Measurements from ENCODE around the gene OPA1.
"Not testable (repeated sequence)": the region's sequence is repeated elsewhere in the genome, so short reads cannot be mapped to it uniquely, and the experiment has no call there.

Gene OPA1

GRCh38 chr3:193590088-193590856, 2.7 kb upstream of the OPA1 start:
- DNase-seq, result no peak

DNA sequence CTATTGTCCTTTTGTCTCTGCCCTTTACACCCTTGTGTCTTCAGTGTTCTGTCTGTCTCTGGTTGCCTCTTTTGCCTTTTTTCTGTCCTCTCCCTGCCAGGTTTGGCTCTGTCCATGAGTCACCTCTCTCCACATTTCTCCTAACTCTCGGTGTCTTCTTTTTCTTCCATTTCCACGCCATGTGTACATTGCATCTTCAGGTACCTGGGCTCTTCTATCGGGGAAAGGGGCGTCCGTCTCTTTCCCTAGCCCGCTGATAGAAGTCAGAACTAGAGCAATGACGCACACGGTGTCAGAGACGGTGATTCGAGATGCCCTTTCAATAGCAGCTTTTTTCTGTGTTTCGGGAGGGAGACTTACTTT, 641 bp downstream of the OPA1 start:
- no peak for DNase-seq

GRCh38 chr3:193594946-193595689, 2.1 kb downstream of the OPA1 start:
- no peak for DNase-seq

- no peak for DNase-seq
Observed at GRCh38 chr3:193595939-193596487, 3.0 kb downstream of the OPA1 start.

DNA sequence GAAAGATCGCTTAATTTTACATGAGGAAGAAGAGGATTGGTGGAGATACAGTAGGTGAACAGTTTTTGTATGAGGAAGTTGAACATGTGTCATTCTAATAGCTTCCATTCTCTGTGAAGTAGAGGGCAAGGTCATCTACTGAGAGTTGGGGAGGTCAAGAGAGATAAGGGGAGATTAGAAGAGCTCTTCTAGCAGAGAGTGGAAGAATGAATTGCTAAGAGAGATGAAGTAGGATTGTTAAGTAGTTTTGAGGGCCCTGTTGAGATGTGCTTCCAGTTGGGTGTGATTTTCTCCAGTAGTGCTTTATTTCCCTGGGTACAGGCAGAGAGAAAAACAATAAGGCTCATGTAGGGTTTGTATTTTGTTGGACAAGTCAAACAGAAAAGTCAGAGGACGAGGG, 5.2 kb downstream of the OPA1 start:
- no peak for DNase-seq

DNA sequence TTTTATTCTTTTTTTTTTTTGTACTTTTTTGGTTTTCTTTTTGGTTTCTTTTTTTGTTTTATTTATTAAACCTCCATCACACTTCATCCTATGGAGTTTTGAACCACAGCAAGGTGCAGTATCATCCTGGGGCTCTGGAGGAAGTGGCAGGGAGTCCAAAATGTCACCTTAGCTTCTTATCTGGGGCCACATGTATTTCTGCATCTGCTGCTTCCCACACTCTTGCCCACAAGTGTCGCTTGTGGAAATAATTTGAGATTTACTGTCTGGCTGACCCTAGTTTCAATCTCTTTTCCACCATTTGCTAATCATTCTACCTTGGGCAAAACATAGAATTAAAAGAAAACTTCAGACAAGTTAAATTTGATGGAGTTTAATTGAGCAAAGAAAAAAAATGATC, 6.4 kb downstream of the OPA1 start:
- no peak for DNase-seq

- DNase-seq, result no peak
Observed at GRCh38 chr3:193605876-193606275, 12.9 kb downstream of the OPA1 start.

DNA sequence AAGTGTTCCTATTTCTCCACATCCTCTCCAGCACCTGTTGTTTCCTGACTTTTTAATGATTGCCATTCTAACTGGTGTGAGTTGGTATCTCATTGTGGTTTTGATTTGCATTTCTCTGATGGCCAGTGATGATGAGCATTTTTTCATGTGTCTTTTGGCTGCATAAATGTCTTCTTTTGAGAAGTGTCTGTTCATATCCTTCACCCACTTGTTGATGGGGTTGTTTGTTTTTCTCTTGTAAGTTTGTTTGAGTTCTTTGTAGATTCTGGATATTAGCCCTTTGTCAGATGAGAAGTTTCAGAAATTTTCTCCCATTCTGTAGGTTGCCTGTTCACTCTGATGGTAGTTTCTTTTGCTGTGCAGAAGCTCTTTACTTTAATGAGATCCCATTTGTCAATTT, 13.9 kb downstream of the OPA1 start:
- not testable (repeated sequence) for DNase-seq

DNA sequence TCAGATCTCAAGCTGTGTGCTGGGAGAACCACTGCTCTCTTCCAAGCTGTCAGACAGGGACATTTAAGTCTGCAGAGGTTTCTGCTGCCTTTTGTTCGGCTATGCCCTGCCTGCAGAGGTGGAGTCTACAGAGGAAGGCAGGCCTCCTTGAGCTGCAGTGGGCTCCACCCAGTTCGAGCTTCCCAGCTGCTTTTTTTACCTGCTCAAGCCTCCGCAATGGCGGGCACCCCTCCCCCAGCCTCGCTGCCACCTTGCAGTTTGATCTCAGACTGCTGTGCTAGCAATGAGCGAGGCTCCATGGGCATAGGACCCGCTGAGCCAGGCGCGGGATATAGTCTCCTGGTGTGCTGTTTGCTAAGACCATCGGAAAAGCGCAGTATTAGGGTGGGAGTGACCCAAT, 17.5 kb downstream of the OPA1 start:
- DNase-seq, result not testable (repeated sequence)

DNA sequence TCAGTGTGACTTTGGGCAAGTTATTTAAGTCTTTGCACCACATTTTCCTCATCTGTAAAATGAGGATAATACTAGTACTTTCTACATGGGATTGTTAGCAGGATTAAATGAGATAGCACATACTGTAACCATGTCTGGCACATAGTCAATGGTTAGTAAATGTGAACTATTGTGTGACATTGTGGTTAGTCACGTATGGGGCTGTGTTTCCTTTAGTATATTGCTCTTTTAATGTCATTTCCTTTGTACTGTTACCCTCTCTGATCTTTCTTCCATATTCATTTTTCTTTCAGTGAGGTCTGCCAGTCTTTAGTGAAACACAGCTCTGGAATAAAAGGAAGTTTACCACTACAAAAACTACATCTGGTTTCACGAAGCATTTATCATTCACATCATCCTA, 21.4 kb downstream of the OPA1 start:
- no peak for DNase-seq

- no peak for DNase-seq
Observed at GRCh38 chr3:193617628-193618027, 24.6 kb downstream of the OPA1 start.

GRCh38 chr3:193620057-193620456, 27.0 kb downstream of the OPA1 start:
- no peak for DNase-seq

DNA sequence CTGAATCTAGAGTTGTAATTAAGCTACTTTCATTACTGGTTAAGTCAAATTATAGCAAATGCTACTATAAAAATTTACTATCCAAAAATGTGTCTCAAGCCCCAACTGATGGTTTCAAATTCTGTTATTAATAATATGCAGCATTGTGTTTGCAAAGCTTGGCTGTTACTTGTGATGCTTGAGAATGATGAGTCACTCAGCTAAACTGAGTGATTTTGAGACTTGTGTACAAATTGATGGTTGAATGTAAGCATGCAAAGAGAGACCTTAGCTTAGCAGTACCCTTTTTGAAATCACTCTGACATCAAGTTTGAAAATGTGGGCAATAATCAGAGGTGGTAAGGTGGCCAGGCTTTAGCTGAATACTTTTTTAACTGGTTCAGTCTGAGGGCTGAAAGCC, 27.6 kb downstream of the OPA1 start:
- DNase-seq, result no peak

DNA sequence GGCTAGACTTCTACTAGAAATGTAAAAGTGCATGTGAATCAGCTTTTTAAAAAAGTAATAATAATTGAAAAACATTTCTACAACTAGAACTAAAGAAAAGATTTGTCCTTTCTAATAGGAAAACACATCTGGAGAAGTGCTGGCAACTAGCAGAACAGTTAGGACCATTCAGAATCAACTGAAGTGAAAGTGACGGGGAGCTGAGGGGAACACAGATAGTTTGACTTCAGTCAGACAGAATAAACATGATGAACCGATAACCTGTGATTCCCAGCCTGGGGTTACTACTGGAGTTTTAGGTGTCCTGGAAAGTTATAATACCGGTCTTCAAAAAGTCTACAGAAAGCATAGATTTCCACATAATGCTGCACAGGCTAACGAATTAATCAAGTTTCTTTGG, 28.1 kb downstream of the OPA1 start:
- no peak for DNase-seq

GRCh38 chr3:193630005-193630404, 37.0 kb downstream of the OPA1 start:
- DNase-seq, result no peak

- no peak for DNase-seq
Observed at GRCh38 chr3:193637831-193638230, 44.8 kb downstream of the OPA1 start.

DNA sequence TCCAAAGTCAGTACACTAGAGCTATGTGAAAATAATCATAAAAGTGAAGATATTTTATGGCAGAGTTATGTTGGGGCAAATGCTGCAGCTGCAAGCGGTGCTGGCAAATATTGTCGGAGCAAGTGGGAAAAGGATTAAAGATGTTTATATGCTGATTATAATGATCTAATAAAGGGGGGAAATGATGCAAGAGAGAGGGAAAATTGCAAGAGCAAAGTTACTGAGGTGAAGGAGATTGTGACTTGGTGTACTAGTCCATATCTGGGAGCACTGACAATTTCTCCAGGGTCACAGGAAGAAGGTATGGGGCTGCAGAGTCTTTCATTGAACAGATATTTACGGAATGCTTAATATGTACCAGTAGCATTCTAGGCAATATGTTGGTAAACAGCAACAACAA, 45.8 kb downstream of the OPA1 start:
- no peak for DNase-seq

- no peak for DNase-seq
Observed at GRCh38 chr3:193640165-193640715, 47.2 kb downstream of the OPA1 start.

GRCh38 chr3:193640728-193641439, 47.9 kb downstream of the OPA1 start:
- DNase-seq, result no peak

DNA sequence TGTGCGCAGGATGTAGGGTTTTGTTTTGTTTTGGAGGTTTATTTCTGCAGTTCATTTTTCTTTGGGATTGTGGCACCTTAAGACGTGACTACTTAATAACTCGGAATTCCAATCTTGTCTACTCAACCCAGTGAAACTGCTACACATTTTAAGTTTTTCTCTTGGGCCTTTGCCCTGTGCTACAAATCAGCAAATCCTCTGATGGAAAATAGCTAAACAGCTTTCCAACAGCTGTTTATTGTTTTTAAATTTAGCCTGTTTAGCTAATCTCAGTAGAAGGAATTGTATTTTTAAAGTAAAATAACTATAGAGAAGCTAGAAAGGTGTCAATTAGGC, 48.4 kb downstream of the OPA1 start:
- DNase-seq, result no peak

DNA sequence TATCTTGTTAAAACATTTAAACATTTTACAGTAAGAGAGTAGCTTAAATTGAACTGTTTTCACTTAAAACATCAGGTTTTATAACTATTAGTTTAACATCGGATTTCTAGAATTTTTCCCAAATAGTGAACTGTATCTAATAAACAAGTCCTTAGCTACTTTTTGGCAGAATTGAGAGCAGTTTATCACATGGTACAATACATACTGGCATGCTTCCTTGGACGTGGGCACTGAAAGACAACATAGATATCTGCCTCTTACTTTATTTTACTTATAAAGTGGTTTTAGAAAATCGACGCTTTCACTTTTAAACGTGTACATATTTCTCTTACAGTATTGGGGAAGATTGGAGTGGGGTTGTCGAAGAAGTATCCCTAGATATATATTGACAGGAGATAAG, 52.8 kb downstream of the OPA1 start:
- DNase-seq, result no peak

DNA sequence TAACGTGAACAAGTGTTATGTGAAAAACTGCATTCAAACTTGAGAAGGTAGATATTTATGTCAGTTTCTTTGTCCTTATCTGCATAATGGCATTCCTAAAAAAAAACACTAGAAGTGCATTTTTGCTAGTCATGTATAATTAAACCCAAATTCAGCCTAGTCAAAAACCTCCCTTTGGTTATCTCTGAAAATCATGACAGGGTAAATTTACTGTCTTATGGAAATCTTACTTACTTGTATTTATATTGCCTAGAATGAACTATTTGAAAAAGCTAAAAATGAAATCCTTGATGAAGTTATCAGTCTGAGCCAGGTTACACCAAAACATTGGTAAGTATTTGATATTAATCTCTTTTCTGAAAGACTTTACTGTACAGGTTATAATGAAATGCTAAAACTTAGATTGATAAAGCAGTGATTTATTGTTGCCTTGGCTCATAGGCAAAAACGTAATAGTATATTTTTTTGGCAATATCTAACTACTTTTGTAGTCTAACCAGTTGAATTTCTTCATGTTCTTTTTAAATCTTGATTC, 55.6 kb downstream of the OPA1 start:
- no peak for DNase-seq

DNA sequence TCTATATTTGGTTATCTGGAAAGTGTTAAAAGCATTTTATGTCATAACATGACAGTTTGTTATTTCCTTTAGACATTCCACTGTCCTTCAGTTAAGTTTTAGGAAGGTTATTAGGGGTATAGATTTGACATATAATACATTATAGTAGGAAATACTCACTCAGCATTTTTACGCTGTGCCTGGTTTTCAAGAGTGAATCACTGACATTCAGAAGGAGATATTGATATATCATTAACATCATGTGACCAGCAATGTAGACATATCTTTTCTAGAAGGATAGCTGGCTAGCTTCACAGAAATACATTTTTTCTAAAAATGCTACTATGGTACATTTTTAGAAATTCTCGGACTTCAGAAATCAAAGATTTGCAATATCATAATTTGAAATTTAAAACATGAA, 57.6 kb downstream of the OPA1 start:
- no peak for DNase-seq

Measured in activated effector memory CD4-positive, alpha-beta T cell treated with Interleukin-2 at 50 U/mL for 16 hours (primary cell).